A549 (cell line): ENCODE results near the gene CTLA4.

Experiments
- HDAC2 ChIP-seq: fragments of 200-600 bp; sonication (generic); IDR thresholded peaks from 2 replicates; pipeline ENCODE4 v1.6.1; 2016
- PHF8 ChIP-seq: fragments of 200-600 bp; sonication (generic); IDR thresholded peaks from 2 replicates; pipeline ENCODE4 v1.6.1; 2016; ENCODE audit warnings: low read depth, mild to moderate bottlenecking, antibody characterized with exemption, moderate library complexity, borderline replicate concordance
- POLR2A ChIP-seq: IDR thresholded peaks from 2 replicates; pipeline ENCODE4 v1.6.1; 2012; ENCODE audit warnings: mild to moderate bottlenecking, low read length
- RARB ChIP-seq: fragments of 250-450 bp; sonication (Bioruptor Pico); IDR thresholded peaks from 2 replicates; pipeline ENCODE4 v1.8.0; 2021; ENCODE audit warnings: mild to moderate bottlenecking, moderate library complexity
- REST ChIP-seq: fragments of 200-600 bp; sonication (generic); IDR thresholded peaks from 2 replicates; pipeline ENCODE4 v1.6.1; 2016; ENCODE audit warnings: antibody characterized with exemption, mild to moderate bottlenecking, moderate library complexity
- SMC3 ChIP-seq: fragments of >200 bp; sonication (Bioruptor Twin); formaldehyde crosslinking; IDR thresholded peaks from 3 replicates; pipeline ENCODE4 v1.6.1; 2018; ENCODE audit warnings: inconsistent platforms
- SREBF2 ChIP-seq: fragments of 450-650 bp; IDR thresholded peaks from 2 replicates; pipeline ENCODE4 v1.6.1; 2014; ENCODE audit warnings: mild to moderate bottlenecking, moderate library complexity
- ZSCAN20 ChIP-seq: fragments of 250-450 bp; sonication (Bioruptor Pico); IDR thresholded peaks from 2 replicates; pipeline ENCODE4 v1.8.0; 2022; ENCODE audit warnings: mild to moderate bottlenecking, moderate library complexity
- TF ChIP-seq, protein P1 (sequence below): fragments of >200 bp; sonication (Bioruptor Twin); formaldehyde crosslinking; IDR thresholded peaks from 3 replicates; pipeline ENCODE4 v1.5.1; 2016
- TF ChIP-seq, protein P2 (sequence below): fragments of 150-350 bp; IDR thresholded peaks from 2 replicates; pipeline ENCODE4 v1.6.1; 2014; ENCODE audit warnings: low read depth, mild to moderate bottlenecking, low read length
- TF ChIP-seq, protein P3 (sequence below): fragments of 450-650 bp; IDR thresholded peaks from 2 replicates; pipeline ENCODE4 v1.6.1; 2014; ENCODE audit warnings: antibody characterized with exemption

- TF ChIP-seq PHF8 (no peak), REST (no peak), RARB (CRISPR knock-in tag) (no peak), ZSCAN20 (CRISPR knock-in tag) (no peak), HDAC2 (no peak), POLR2A (no peak), SMC3 (no peak), SREBF2 (no peak)
- TF ChIP-seq, protein P1, sequence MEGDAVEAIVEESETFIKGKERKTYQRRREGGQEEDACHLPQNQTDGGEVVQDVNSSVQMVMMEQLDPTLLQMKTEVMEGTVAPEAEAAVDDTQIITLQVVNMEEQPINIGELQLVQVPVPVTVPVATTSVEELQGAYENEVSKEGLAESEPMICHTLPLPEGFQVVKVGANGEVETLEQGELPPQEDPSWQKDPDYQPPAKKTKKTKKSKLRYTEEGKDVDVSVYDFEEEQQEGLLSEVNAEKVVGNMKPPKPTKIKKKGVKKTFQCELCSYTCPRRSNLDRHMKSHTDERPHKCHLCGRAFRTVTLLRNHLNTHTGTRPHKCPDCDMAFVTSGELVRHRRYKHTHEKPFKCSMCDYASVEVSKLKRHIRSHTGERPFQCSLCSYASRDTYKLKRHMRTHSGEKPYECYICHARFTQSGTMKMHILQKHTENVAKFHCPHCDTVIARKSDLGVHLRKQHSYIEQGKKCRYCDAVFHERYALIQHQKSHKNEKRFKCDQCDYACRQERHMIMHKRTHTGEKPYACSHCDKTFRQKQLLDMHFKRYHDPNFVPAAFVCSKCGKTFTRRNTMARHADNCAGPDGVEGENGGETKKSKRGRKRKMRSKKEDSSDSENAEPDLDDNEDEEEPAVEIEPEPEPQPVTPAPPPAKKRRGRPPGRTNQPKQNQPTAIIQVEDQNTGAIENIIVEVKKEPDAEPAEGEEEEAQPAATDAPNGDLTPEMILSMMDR: no peak
- TF ChIP-seq, protein P2, sequence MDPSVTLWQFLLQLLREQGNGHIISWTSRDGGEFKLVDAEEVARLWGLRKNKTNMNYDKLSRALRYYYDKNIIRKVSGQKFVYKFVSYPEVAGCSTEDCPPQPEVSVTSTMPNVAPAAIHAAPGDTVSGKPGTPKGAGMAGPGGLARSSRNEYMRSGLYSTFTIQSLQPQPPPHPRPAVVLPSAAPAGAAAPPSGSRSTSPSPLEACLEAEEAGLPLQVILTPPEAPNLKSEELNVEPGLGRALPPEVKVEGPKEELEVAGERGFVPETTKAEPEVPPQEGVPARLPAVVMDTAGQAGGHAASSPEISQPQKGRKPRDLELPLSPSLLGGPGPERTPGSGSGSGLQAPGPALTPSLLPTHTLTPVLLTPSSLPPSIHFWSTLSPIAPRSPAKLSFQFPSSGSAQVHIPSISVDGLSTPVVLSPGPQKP: no peak
- TF ChIP-seq, protein P3, sequence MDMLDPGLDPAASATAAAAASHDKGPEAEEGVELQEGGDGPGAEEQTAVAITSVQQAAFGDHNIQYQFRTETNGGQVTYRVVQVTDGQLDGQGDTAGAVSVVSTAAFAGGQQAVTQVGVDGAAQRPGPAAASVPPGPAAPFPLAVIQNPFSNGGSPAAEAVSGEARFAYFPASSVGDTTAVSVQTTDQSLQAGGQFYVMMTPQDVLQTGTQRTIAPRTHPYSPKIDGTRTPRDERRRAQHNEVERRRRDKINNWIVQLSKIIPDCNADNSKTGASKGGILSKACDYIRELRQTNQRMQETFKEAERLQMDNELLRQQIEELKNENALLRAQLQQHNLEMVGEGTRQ: no peak
Measured at GRCh38 chr2:203852760-203853159, 14.8 kb upstream of the CTLA4 start.
